Skeletal muscle cell (primary cell): ENCODE data around the gene IKZF1.

Experiments
- DNase-seq: peaks from one replicate; pipeline ENCODE4 v3.0.0-alpha.2; 2010; ENCODE audit warnings: low read depth
- H3K4me3 ChIP-seq: 2 replicates; pipeline ENCODE4 v1.5.1; 2011; ENCODE audit warnings: low read depth, mild to moderate bottlenecking, control low read depth, low read length, moderate library complexity

The IKZF1 gene

GRCh38 chr7:50393547-50394252 is 89.2 kb downstream of the IKZF1 start:
- no peak overlapping the region for H3K4me3 ChIP-seq
- no peak for DNase-seq

DNA sequence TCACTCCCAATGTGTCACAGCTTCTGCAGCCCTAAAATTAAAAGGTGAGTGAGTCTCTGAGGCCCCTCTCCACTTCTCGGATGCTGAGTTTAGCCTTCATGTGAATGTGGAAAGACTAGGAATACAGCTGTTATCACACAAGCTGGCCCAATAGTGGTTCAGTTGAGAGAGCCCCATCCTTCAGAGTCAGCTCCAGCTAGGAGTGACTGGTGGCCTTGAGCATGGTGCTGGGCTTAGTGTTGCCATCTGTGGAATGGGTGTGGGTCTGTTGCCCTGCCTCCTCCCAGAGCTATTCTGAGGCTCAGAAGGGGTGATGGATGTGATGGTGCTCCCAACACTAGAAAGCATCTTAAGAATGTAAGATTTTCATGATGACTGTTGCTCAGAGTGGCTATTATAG is 89.8 kb downstream of the IKZF1 start:
- no peak overlapping the region for H3K4me3 ChIP-seq

GRCh38 chr7:50396856-50397255 is 92.3 kb downstream of the IKZF1 start:
- no peak for DNase-seq
- no peak overlapping the region for H3K4me3 ChIP-seq

More for the DNA sequence above, 89.8 kb downstream of the IKZF1 start:
- DNase-seq: no peak

GRCh38 chr7:50397320-50397970 is 92.9 kb downstream of the IKZF1 start:
- H3K4me3 ChIP-seq: no peak overlapping the region
- no peak for DNase-seq

DNA sequence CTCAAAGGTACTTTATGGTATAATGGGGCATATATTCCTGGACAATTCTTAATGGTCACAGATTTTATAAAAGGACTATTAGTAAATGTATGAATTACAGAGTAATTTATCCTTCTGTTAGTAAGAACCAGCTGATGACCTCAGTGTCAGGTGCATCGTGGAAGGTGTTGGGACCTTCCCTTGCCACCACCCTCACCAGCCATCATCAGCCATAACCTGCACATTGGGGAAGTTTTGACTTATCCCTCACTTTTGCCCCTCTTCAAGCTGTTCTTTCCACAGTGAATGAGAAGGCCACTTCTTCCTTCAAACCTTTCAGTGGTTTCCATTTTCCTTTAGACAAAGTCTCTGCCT is 93.4 kb downstream of the IKZF1 start:
- no peak overlapping the region for H3K4me3 ChIP-seq
- DNase-seq: no peak

GRCh38 chr7:50399206-50399605 is 94.7 kb downstream of the IKZF1 start:
- DNase-seq: no peak
- H3K4me3 ChIP-seq: no peak overlapping the region

GRCh38 chr7:50399635-50400034 is 95.1 kb downstream of the IKZF1 start:
- H3K4me3 ChIP-seq: no peak overlapping the region
- DNase-seq: no peak

GRCh38 chr7:50400114-50400513 is 95.6 kb downstream of the IKZF1 start:
- H3K4me3 ChIP-seq: no peak overlapping the region
- DNase-seq: no peak

GRCh38 chr7:50404392-50404791 is 99.9 kb downstream of the IKZF1 start:
- DNase-seq: no peak
- H3K4me3 ChIP-seq: no peak overlapping the region

GRCh38 chr7:50405221-50405620 is 100.7 kb downstream of the IKZF1 start:
- no peak for DNase-seq
- H3K4me3 ChIP-seq: no peak overlapping the region

GRCh38 chr7:50406935-50407334 is 102.4 kb downstream of the IKZF1 start:
- H3K4me3 ChIP-seq: no peak overlapping the region
- no peak for DNase-seq

- no peak overlapping the region for H3K4me3 ChIP-seq
- no peak for DNase-seq
Measured at GRCh38 chr7:50409856-50410745, 105.6 kb downstream of the IKZF1 start.

- no peak for DNase-seq
- no peak overlapping the region for H3K4me3 ChIP-seq
Measured at GRCh38 chr7:50411332-50411731, 106.8 kb downstream of the IKZF1 start.

GRCh38 chr7:50412973-50413372 is 108.5 kb downstream of the IKZF1 start:
- DNase-seq: no peak
- H3K4me3 ChIP-seq: no peak overlapping the region

GRCh38 chr7:50413561-50413960 is 109.0 kb downstream of the IKZF1 start:
- H3K4me3 ChIP-seq: no peak overlapping the region
- DNase-seq: no peak

DNA sequence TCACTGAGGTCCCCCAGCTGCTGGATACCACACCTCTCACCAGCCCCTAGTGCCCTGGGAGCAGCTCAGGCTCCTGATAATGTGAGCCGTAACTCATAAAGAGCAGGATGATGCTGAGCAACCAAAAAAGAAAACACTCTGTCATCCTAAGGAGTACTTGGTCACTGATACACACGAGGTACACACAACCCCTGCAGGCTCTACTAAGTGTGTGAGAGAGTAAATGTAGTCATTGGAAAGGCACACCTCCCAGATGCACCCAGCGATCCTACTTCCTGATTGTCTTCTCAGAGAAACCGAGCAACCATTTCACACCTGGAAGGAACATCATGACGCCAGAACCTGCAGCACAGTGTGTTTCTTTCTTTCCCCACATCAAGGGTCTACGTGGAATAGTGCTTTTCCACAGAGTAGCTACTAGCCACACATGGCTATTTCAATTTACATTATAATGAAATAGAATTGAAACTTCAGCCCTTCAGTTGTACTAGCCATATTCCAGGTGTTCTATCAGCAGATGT is 111.4 kb downstream of the IKZF1 start:
- DNase-seq: no peak
- no peak overlapping the region for H3K4me3 ChIP-seq

DNA sequence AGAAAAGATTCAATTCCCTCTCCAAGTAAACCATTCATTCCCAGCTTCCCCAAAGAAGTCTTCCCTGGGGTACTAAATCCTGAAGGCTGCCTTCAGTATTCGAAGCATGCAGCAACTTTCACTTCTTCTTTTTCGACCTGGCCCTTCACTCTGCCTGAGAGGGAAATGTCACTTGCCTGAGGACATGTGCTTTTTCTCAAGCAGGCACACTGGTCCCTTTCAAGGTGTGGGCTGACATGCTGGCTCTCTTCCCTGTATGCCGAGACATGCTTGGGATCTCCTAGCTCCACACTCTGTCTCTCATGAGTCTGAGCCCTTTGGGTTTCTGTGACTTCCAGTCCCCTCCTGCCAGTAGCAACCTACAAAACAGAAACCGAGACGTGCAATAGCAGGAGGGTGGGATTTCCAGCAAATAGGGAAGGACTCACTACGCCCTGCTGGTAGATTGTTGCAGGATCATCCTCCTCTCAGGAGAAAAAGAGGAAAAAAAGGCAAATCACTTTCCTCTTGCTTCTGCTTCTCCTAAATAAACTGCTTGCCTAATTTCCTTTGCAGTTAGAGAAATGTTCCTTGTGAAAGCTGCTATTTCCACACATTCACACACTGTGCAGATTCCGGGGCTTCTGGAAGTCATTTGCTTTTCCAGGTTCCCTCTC is 112.1 kb downstream of the IKZF1 start:
- no peak overlapping the region for H3K4me3 ChIP-seq
- no peak for DNase-seq

DNA sequence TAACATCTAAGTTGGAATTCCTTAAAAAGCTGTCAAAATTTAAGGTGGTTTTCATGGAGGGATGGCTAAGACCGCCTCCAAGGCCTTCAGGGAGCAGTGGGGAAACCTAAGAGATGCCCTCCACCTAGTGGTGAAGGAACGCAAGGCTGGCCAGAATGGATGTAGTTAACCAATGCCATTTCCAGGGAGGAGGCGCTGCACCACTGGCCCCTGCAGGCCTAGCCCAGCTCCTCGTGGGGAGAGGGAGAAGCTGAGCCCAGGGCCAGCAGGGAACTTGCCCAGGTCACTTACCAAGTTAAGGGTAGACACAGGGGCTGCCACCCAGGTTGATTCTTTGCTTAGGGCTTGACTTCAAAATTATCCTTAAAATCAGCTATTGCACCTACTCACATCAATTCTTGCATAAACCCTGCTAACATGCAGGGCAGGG is 113.6 kb downstream of the IKZF1 start:
- peak; percentile 27 for DNase-seq

GRCh38 chr7:50418526-50419290 is 114.2 kb downstream of the IKZF1 start:
- H3K4me3 ChIP-seq: no peak overlapping the region
- DNase-seq: no peak

More for the DNA sequence above, 113.6 kb downstream of the IKZF1 start:
- no peak overlapping the region for H3K4me3 ChIP-seq
